NCI-H2107 treated with DMSO at 0.1 percent for 48 hours (cell line): ENCODE measurements around the gene GRPEL2.
A peak's percentile ranks its signal among the peaks of the same experiment; 100 is the strongest.

ENCODE experiments used
- DNase-seq: peaks from one replicate; lab custom pipeline; 2025; ENCODE audit not compliant: unreplicated experiment; lab: John Stamatoyannopoulos, UW

The GRPEL2 gene

GRCh38 chr5:149355688-149356087 is 10.4 kb downstream of the GRPEL2 start:
- DNase-seq, result no peak

- DNase-seq, result no peak
Observed at GRCh38 chr5:149356391-149356790, 11.1 kb downstream of the GRPEL2 start.

- DNase-seq, result peak; percentile 87
Observed at GRCh38 chr5:149357370-149358293, 12.3 kb downstream of the GRPEL2 start, which contains the start of gene PCYOX1L. Gene PCYOX1L, plus strand, starts transcription at chr5:149358046. Its CDS starts 23 bp downstream, at chr5:149358069.

- no peak for DNase-seq
Observed at GRCh38 chr5:149358294-149358651, 13.0 kb downstream of the GRPEL2 start.

- no peak for DNase-seq
Observed at GRCh38 chr5:149358868-149359495, 13.7 kb downstream of the GRPEL2 start.

GRCh38 chr5:149360272-149360671 is 15.0 kb downstream of the GRPEL2 start:
- DNase-seq, result no peak

- no peak for DNase-seq
Observed at GRCh38 chr5:149362541-149362940, 17.2 kb downstream of the GRPEL2 start.

- no peak for DNase-seq
Observed at GRCh38 chr5:149363358-149363757, 18.1 kb downstream of the GRPEL2 start.

GRCh38 chr5:149363936-149364335 is 18.6 kb downstream of the GRPEL2 start:
- no peak for DNase-seq

- DNase-seq, result no peak
Observed at GRCh38 chr5:149364719-149365118, 19.4 kb downstream of the GRPEL2 start.

- DNase-seq, result no peak
Observed at GRCh38 chr5:149365418-149365817, 20.1 kb downstream of the GRPEL2 start.

GRCh38 chr5:149366169-149366729 is 20.9 kb downstream of the GRPEL2 start:
- DNase-seq, result no peak

- DNase-seq, result peak; percentile 58
Observed at GRCh38 chr5:149367249-149367971, 22.1 kb downstream of the GRPEL2 start.

GRCh38 chr5:149367972-149368645 is 22.8 kb downstream of the GRPEL2 start:
- DNase-seq, result no peak

GRCh38 chr5:149370878-149371277 is 25.6 kb downstream of the GRPEL2 start:
- no peak for DNase-seq

GRCh38 chr5:149371296-149371962 is 26.1 kb downstream of the GRPEL2 start:
- DNase-seq, result peak; percentile 34

GRCh38 chr5:149372076-149372795 is 26.9 kb downstream of the GRPEL2 start:
- DNase-seq, result no peak

- no peak for DNase-seq
Observed at GRCh38 chr5:149372932-149373331, 27.6 kb downstream of the GRPEL2 start.

GRCh38 chr5:149374303-149374702 is 29.0 kb downstream of the GRPEL2 start:
- DNase-seq, result no peak

GRCh38 chr5:149374801-149375200 is 29.5 kb downstream of the GRPEL2 start:
- no peak for DNase-seq
